Measurements from ENCODE around the gene EHBP1L1. TPM values are rescaled to one million over a fixed set of nuclear protein-coding genes. Genes with fewer than 3 reads are reported as not detected.

The EHBP1L1 gene
- total RNA-seq, 1 donor from 2014 or later, result 4.7 TPM

DNA sequence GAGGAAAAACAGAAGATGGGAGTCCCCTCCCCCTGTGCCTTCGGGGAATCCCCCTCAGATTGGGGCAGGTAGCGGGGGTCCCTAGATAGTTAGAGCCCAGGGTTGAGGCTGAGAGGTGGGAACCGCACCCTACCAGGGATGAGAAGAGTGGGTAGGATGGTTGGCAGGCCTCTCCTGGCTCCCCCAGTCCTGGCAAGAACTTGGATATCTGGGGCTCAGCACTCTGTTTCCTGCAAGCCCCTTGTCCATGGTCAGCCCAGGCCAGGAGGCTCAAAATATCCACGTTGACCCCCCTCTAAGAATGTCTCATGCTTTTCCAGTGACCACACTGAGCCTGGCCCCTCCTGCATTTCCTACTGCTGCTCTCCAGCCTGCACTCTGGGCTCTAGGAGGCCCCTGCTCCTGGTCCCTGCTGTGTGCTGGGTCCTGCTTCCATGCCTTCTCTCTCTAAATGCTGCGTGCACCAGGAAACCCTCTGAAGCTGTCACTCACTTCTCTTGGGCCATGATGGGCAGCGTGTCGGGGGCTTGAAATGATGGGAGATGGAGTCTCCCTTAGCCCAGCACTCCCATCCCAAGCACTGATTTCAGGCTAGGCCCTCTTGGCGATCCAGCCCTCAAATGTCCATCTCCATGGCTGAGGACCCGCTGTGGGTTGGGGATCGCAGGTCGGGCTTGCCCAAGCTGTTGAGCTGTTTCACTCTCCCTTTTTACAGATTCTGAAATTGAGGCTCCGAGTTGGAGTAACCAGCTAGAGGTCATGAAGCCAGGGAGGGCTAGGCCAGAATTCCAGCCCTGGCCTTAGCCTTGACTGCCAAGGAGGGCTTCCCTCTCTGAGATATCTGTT, 36.1 kb downstream of the EHBP1L1 start:
- peaks cover 43% of the 10 kb centered on the region for H3K4me1 Mint-ChIP-seq
- Histone ChIP-seq H3K36me3 (no peaks in the 10 kb centered on the region), H3K4me2 (peak overlapping the region; percentile 75), H3K9me3 (ENCODE audit: low read depth) (no peaks in the 10 kb centered on the region), H3K79me2 (ENCODE audit: low read depth) (peaks cover 39% of the 10 kb centered on the region), H3K9ac (no peak overlapping the region), H3K27ac (no peak overlapping the region), H3F3A (ENCODE audit: low read depth) (peaks cover 34% of the 10 kb centered on the region), H3K4me1 (peaks cover 25% of the 10 kb centered on the region), H3K27me3 (peaks cover 7% of the 10 kb centered on the region), H3K4me3 (no peak overlapping the region), H4K20me1 (ENCODE audit: low read depth) (peaks cover 61% of the 10 kb centered on the region), H2AFZ (replicated peaks) (no peak overlapping the region)
- TF ChIP-seq EZH2phosphoT487 (IDR thresholded peaks at IDR 0.05) (no peak), EZH2 (IDR thresholded peaks at IDR 0.05) (no peak)
- TF ChIP-seq, protein P1, sequence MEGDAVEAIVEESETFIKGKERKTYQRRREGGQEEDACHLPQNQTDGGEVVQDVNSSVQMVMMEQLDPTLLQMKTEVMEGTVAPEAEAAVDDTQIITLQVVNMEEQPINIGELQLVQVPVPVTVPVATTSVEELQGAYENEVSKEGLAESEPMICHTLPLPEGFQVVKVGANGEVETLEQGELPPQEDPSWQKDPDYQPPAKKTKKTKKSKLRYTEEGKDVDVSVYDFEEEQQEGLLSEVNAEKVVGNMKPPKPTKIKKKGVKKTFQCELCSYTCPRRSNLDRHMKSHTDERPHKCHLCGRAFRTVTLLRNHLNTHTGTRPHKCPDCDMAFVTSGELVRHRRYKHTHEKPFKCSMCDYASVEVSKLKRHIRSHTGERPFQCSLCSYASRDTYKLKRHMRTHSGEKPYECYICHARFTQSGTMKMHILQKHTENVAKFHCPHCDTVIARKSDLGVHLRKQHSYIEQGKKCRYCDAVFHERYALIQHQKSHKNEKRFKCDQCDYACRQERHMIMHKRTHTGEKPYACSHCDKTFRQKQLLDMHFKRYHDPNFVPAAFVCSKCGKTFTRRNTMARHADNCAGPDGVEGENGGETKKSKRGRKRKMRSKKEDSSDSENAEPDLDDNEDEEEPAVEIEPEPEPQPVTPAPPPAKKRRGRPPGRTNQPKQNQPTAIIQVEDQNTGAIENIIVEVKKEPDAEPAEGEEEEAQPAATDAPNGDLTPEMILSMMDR (IDR thresholded peaks at IDR 0.05), result no peak
- no peak for DNase-seq (ENCODE audit: low spot score)
- H3K36me3 Mint-ChIP-seq, result peaks cover 14% of the 10 kb centered on the region
- H3K27me3 Mint-ChIP-seq (ENCODE audit: insufficient read depth, low read depth), result peaks cover 10% of the 10 kb centered on the region
- H3K27ac Mint-ChIP-seq, result peak overlapping the region; percentile 76
- peak overlapping the region; percentile 81 for H3K4me3 Mint-ChIP-seq
- H3K9me3 Mint-ChIP-seq, result no peaks in the 10 kb centered on the region

DNA sequence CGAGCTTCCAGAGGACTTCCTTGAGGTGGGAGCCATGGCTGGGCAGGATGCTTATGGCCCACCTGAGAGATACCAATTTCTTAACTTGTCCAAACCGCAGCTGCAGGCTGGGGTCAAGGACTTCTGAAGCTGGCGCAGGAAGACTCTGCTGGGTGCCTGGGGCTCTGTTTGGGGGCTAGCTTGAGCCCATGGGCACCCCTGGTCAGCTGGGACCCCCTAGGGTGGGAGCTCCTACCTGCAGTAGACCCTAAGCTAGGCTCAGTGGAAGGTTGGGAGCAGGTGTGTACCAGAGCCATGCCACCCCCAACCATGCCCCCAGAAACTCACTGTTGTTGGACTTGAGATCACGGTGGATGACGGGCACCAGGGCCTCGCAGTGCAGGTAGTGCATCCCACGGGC, 36.8 kb downstream of the EHBP1L1 start:
- H3F3A ChIP-seq (ENCODE audit: low read depth), result peaks cover 28% of the 10 kb centered on the region
- H3K4me2 ChIP-seq, result peak overlapping the region; percentile 75
- peaks cover 10% of the 10 kb centered on the region for H3K27me3 Mint-ChIP-seq (ENCODE audit: insufficient read depth, low read depth)
- H3K27ac ChIP-seq, result no peak overlapping the region
- H3K79me2 ChIP-seq (ENCODE audit: low read depth), result peaks cover 46% of the 10 kb centered on the region
- no peak for DNase-seq (ENCODE audit: low spot score)
- H3K9ac ChIP-seq, result no peak overlapping the region
- no peak for TF ChIP-seq EZH2phosphoT487 (IDR thresholded peaks at IDR 0.05)
- TF ChIP-seq, protein P1 (IDR thresholded peaks at IDR 0.05), result no peak
- H3K9me3 Mint-ChIP-seq, result no peaks in the 10 kb centered on the region
- peak overlapping the region; percentile 80 for H3K4me3 ChIP-seq
- H3K4me1 Mint-ChIP-seq, result peaks cover 43% of the 10 kb centered on the region
- peaks cover 14% of the 10 kb centered on the region for H3K36me3 Mint-ChIP-seq
- no peaks in the 10 kb centered on the region for H3K9me3 ChIP-seq (ENCODE audit: low read depth)
- H3K27me3 ChIP-seq, result peaks cover 5% of the 10 kb centered on the region
- peaks cover 20% of the 10 kb centered on the region for H3K4me1 ChIP-seq
- peaks cover 56% of the 10 kb centered on the region for H4K20me1 ChIP-seq (ENCODE audit: low read depth)
- no peak overlapping the region for H3K27ac Mint-ChIP-seq
- H3K4me3 Mint-ChIP-seq, result peak overlapping the region; percentile 81
- no peaks in the 10 kb centered on the region for H3K36me3 ChIP-seq
- no peak overlapping the region for H2AFZ ChIP-seq (replicated peaks)

DNA sequence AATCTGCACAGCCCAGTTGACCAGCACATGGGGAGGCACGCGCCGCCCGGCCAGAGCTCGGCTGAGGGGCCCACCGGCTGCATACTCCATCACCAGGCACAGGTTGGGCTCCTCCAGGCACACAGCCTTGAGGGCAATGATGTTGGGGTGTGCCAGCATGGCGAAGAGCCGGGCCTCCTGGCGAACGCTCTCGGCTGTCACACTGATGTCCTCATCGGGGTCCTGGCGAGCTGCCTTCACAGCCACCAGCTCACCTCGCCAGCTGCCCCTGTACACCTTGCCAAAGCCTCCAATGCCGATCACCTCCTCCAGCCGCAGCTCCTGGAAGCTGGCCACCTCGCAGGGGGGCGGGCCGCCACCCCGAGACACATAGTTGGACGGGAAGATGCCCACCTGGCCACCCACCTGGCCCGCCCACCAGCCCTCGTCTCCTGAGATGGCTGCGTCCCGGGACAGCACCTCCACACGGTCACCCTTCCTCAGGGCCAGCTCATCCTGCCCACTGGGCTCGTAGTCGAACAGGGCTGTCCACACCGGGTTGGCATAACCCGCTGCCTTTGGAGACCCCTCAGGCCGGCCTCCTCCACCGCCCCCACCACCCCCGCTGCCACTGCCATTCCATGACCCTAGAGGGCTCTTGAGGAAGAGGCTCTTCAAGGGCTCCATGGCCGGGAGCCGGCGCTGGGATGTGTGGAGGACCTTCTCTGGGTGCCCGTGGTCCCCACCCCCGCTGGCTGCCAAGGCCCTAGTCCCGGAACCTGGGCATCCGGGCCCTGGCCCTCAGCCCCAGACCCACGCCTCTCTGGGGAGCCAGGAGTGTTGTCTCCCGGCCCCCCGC, 37.5 kb downstream of the EHBP1L1 start:
- Mint-ChIP-seq H3K4me1 (peaks cover 41% of the 10 kb centered on the region), H3K4me3 (peak overlapping the region; percentile 81), H3K36me3 (peaks cover 12% of the 10 kb centered on the region), H3K9me3 (no peaks in the 10 kb centered on the region), H3K27ac (no peak overlapping the region), H3K27me3 (ENCODE audit: insufficient read depth, low read depth) (peaks cover 9% of the 10 kb centered on the region)
- TF ChIP-seq EZH2phosphoT487 (IDR thresholded peaks at IDR 0.05) (no peak), EZH2 (IDR thresholded peaks at IDR 0.05) (no peak)
- TF ChIP-seq, protein P1 (IDR thresholded peaks at IDR 0.05), result no peak
- Histone ChIP-seq H3K9ac (peak overlapping the region; percentile 61), H3K27ac (no peak overlapping the region), H3F3A (ENCODE audit: low read depth) (peaks cover 22% of the 10 kb centered on the region), H4K20me1 (ENCODE audit: low read depth) (peaks cover 50% of the 10 kb centered on the region), H3K4me2 (peak overlapping the region; percentile 75), H3K36me3 (no peaks in the 10 kb centered on the region), H3K4me1 (peaks cover 19% of the 10 kb centered on the region), H3K27me3 (no peaks in the 10 kb centered on the region), H3K79me2 (ENCODE audit: low read depth) (peaks cover 46% of the 10 kb centered on the region), H3K9me3 (ENCODE audit: low read depth) (no peaks in the 10 kb centered on the region), H2AFZ (replicated peaks) (no peak overlapping the region), H3K4me3 (peak overlapping the region; percentile 80)
- peak; percentile 45 for DNase-seq (ENCODE audit: low spot score)

All from neural progenitor cell (in vitro differentiated cells).